Peyer's patch (tissue), 4 donors: ENCODE measurements around the gene ANKS1A.

Experiments used
- POLR2A ChIP-seq, 2 donors: fragments of 450-650 bp; IDR thresholded peaks; one replicate each; pipeline ENCODE4 v1.5.1; 2017; ENCODE audit warnings: antibody characterized with exemption in 2 of 2, mild to moderate bottlenecking in 2 of 2, moderate library complexity in 2 of 2
- TF ChIP-seq, protein P1 (sequence below), 6 experiments: fragments of 450-650 bp in 4 of 6; fragments of 200-600 bp in 2 of 6; sonication (generic) in 1 of 6; IDR thresholded peaks; one replicate each; pipeline ENCODE4 v1.5.1; 2017 to 2019; ENCODE audit warnings: antibody characterized with exemption in 6 of 6, mild to moderate bottlenecking in 3 of 6, moderate library complexity in 1 of 6

DNA sequence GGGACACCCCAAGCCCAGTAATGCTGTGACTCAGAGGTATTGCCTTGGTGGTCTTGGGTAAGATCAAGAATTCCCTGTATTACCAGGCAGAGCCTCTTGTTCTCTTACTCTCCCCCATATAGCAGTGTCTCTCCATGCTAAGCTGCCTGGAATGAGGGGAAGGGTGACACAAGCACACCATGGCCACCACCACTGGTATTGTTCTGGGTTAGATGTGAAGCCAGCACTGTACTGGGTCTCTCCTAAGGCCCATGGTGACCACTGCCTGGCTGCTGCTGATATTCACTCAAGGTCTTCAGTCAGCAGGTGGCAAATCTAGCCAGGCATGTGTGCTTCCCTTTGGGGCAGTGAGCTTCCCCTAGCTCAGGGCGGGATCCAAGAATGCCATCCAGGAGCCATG lies 37.7 kb upstream of the ANKS1A start:
- TF ChIP-seq, protein P1, sequence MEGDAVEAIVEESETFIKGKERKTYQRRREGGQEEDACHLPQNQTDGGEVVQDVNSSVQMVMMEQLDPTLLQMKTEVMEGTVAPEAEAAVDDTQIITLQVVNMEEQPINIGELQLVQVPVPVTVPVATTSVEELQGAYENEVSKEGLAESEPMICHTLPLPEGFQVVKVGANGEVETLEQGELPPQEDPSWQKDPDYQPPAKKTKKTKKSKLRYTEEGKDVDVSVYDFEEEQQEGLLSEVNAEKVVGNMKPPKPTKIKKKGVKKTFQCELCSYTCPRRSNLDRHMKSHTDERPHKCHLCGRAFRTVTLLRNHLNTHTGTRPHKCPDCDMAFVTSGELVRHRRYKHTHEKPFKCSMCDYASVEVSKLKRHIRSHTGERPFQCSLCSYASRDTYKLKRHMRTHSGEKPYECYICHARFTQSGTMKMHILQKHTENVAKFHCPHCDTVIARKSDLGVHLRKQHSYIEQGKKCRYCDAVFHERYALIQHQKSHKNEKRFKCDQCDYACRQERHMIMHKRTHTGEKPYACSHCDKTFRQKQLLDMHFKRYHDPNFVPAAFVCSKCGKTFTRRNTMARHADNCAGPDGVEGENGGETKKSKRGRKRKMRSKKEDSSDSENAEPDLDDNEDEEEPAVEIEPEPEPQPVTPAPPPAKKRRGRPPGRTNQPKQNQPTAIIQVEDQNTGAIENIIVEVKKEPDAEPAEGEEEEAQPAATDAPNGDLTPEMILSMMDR (IDR thresholded peaks at IDR 0.05) = no peak
- TF ChIP-seq POLR2A (IDR thresholded peaks at IDR 0.05) = no peak
